Neural cell (in vitro differentiated cells): ENCODE data around the gene DOCK2.

Experiments used
- POLR2AphosphoS5 ChIP-seq: IDR thresholded peaks from 2 replicates; pipeline ENCODE4 v1.6.1; 2012
- RAD21 ChIP-seq: fragments of 450-650 bp; conservative IDR thresholded peaks from 2 replicates; pipeline ENCODE4 v1.6.1; 2014; ENCODE audit warnings: antibody characterized with exemption, mild to moderate bottlenecking, moderate library complexity
- REST ChIP-seq: IDR thresholded peaks from 2 replicates; pipeline ENCODE4 v1.6.1; 2012; ENCODE audit warnings: borderline replicate concordance
- TAF1 ChIP-seq: IDR thresholded peaks from 2 replicates; pipeline ENCODE4 v1.6.1; 2012; ENCODE audit warnings: low read depth

GRCh38 chr5:169767938-169768337, 130.9 kb downstream of the DOCK2 start:
- TF ChIP-seq TAF1 (no peak), POLR2AphosphoS5 (no peak), RAD21 (no peak), REST (no peak)
